GM19455 (cell line): ENCODE results near the gene UGT1A6.
"Not testable (repeated sequence)": the region's sequence is repeated elsewhere in the genome, so short reads cannot be mapped to it uniquely, and the experiment has no call there.

Experiments used
- ATAC-seq: cut with Tn5 transposase; IDR thresholded peaks from one replicate; pipeline ENCODE4 v1.9.1; 2021; ENCODE audit not compliant: unreplicated experiment

Gene UGT1A6

GRCh38 chr2:233692648-233693047 is at the start of gene UGT1A6:
TSS of gene UGT1A6 (plus strand) at chr2:233692890. CDS start at chr2:233693005, 115 bp downstream.
- no peak for ATAC-seq

GRCh38 chr2:233643128-233643527 is 49.6 kb upstream of the UGT1A6 start:
- ATAC-seq, result no peak

GRCh38 chr2:233646033-233646432 is 46.7 kb upstream of the UGT1A6 start:
- ATAC-seq, result not testable (repeated sequence)

GRCh38 chr2:233650981-233651380 is 41.7 kb upstream of the UGT1A6 start:
- no peak for ATAC-seq

GRCh38 chr2:233651430-233651829 is 41.3 kb upstream of the UGT1A6 start:
- no peak for ATAC-seq

- ATAC-seq, result no peak
Measured at GRCh38 chr2:233654501-233654900, 38.2 kb upstream of the UGT1A6 start.

- ATAC-seq, result no peak
Measured at GRCh38 chr2:233655043-233655442, 37.6 kb upstream of the UGT1A6 start.

GRCh38 chr2:233655943-233656342 is 36.7 kb upstream of the UGT1A6 start:
- not testable (repeated sequence) for ATAC-seq

GRCh38 chr2:233656443-233656842 is 36.2 kb upstream of the UGT1A6 start:
- no peak for ATAC-seq

- ATAC-seq, result no peak
Measured at GRCh38 chr2:233658610-233659009, 34.1 kb upstream of the UGT1A6 start.

GRCh38 chr2:233663911-233664310 is 28.8 kb upstream of the UGT1A6 start:
- ATAC-seq, result no peak

- no peak for ATAC-seq
Measured at GRCh38 chr2:233668605-233669260, 24.0 kb upstream of the UGT1A6 start.

GRCh38 chr2:233671290-233672161 is 21.2 kb upstream of the UGT1A6 start, which contains the start of gene UGT1A9:
TSS of gene UGT1A9 (plus strand) at chr2:233671898. CDS start at chr2:233671935, 37 bp downstream.
- no peak for ATAC-seq

- ATAC-seq, result no peak
Measured at GRCh38 chr2:233672886-233673285, 19.8 kb upstream of the UGT1A6 start.

- ATAC-seq, result no peak
Measured at GRCh38 chr2:233673896-233674295, 18.8 kb upstream of the UGT1A6 start.

- no peak for ATAC-seq
Measured at GRCh38 chr2:233674314-233674713, 18.4 kb upstream of the UGT1A6 start.

GRCh38 chr2:233674995-233675394 is 17.7 kb upstream of the UGT1A6 start:
- no peak for ATAC-seq

GRCh38 chr2:233676046-233676445 is 16.6 kb upstream of the UGT1A6 start:
- no peak for ATAC-seq

GRCh38 chr2:233679196-233679595 is 13.5 kb upstream of the UGT1A6 start:
- no peak for ATAC-seq

GRCh38 chr2:233680361-233681045 is 12.2 kb upstream of the UGT1A6 start:
- no peak for ATAC-seq

GRCh38 chr2:233681521-233682099 is 11.1 kb upstream of the UGT1A6 start, which contains the start of gene UGT1A7:
TSS of gene UGT1A7 (plus strand) at chr2:233681901. CDS start at chr2:233681938, 37 bp downstream.
- ATAC-seq, result no peak
